ENCODE results near the gene DUSP7. TPM values are rescaled to one million over a fixed set of nuclear protein-coding genes. Genes with fewer than 3 reads are reported as not detected.

The DUSP7 gene
- total and polyA plus RNA-seq, 9 of the 15 experiments (the other 6 are each of a cell fraction or from before 2014, with no cell fraction given) = 0.45 to 15.8 (median 8.2) TPM

GRCh38 chr3:52036222-52036694 is 20.1 kb downstream of the DUSP7 start (continued):
- TF ChIP-seq ZNF318 (IDR thresholded peaks at IDR 0.05; ENCODE audit: borderline replicate concordance in 1 of 2, low read depth in 1 of 2) (no peak), POLR3A (IDR thresholded peaks at IDR 0.05; ENCODE audit: borderline replicate concordance, extremely low read depth, insufficient read depth, insufficient read length) (no peak), KDM5B (IDR thresholded peaks at IDR 0.05; ENCODE audit: insufficient replicate concordance, low read depth, low read length) (no peak), SRSF7 (optimal IDR thresholded peaks at IDR 0.05; ENCODE audit: low read depth, low read length) (no peak), MEF2A (IDR thresholded peaks at IDR 0.05; ENCODE audit: control insufficient read depth, low read depth, low read length) (no peak), HOXB6 (CRISPR knock-in tag; IDR thresholded peaks at IDR 0.05; ENCODE audit: borderline replicate concordance) (no peak), SIRT6 (IDR thresholded peaks at IDR 0.05; ENCODE audit: low read depth, low read length) (no peak), LARP7 (IDR thresholded peaks at IDR 0.05) (no peak), SPI1 (IDR thresholded peaks at IDR 0.05; ENCODE audit: borderline replicate concordance, low read depth, low read length) (no peak), ASH1L (IDR thresholded peaks at IDR 0.05; ENCODE audit: borderline replicate concordance, low read depth, partially characterized antibody) (no peak), SRF (CRISPR knock-in tag; IDR thresholded peaks at IDR 0.05) (no peak), MNT (conservative IDR thresholded peaks at IDR 0.05) (no peak)
